ENCODE measurements around the gene ITPK1. TPM values are rescaled to one million over a fixed set of nuclear protein-coding genes. Genes with fewer than 3 reads are reported as not detected.
A peak's percentile ranks its signal among the peaks of the same experiment; 100 is the strongest.

Gene ITPK1
- total RNA-seq, 4 donors from 2014 or later: 64.8 to 235 (median 128) TPM

GRCh38 chr14:93015505-93015904 is 100.2 kb downstream of the ITPK1 start:
- H3K36me3 ChIP-seq: no peaks in the 10 kb centered on the region
- intact Hi-C loops (cut with DNase I; ENCODE audit: low total_unique reads): no loop called here
- peaks cover 31 to 53% (median 43%) of the 10 kb centered on the region in 4 donors for H3K4me1 ChIP-seq
- in situ Hi-C loops (cut with MboI; ENCODE audit: low pct_ligation_motif_present in 1 of 4, low pct_unique_long_range_greater_than_20kb in 1 of 4, low sequenced_read_pairs in 3 of 4): no loop called here
- H3K4me3 ChIP-seq: no peak overlapping the region
- WGBS, 2 donors (ENCODE audit: low coverage in 1 of 2): 89% methylated on average over 15 of the region's 15 CpGs; no CpG with 5 or more reads in 1 of the 2 donors
- no peak for DNase-seq
- no peak overlapping the region for H3K27ac ChIP-seq
- TF ChIP-seq POLR2AphosphoS5 (IDR thresholded peaks at IDR 0.05) (no peak), EP300 (IDR thresholded peaks at IDR 0.05; ENCODE audit: low read depth) (no peak), CTCF (IDR thresholded peaks at IDR 0.05) (no peak), POLR2A (IDR thresholded peaks at IDR 0.05) (no peak)
- no peaks in the 10 kb centered on the region for H3K9me3 ChIP-seq
- no peaks in the 10 kb centered on the region for H3K27me3 ChIP-seq

- DNase-seq: no peak
- Histone ChIP-seq H3K36me3 (no peaks in the 10 kb centered on the region), H3K9me3 (no peaks in the 10 kb centered on the region), H3K4me1 (peaks cover 31 to 53% (median 44%) of the 10 kb centered on the region in 4 donors), H3K27ac (no peak overlapping the region), H3K27me3 (no peaks in the 10 kb centered on the region), H3K4me3 (no peak overlapping the region)
- WGBS, 2 donors (ENCODE audit: low coverage in 1 of 2): 88% methylated on average over 5 of the region's 5 CpGs; no CpG with 5 or more reads in 1 of the 2 donors
- intact Hi-C loops (cut with DNase I; ENCODE audit: low total_unique reads): no loop called here
- TF ChIP-seq POLR2A (IDR thresholded peaks at IDR 0.05) (no peak), CTCF (IDR thresholded peaks at IDR 0.05) (no peak), EP300 (IDR thresholded peaks at IDR 0.05; ENCODE audit: low read depth) (no peak), POLR2AphosphoS5 (IDR thresholded peaks at IDR 0.05) (no peak)
- in situ Hi-C loops (cut with MboI; ENCODE audit: low pct_ligation_motif_present in 1 of 4, low pct_unique_long_range_greater_than_20kb in 1 of 4, low sequenced_read_pairs in 3 of 4): no loop called here
These were observed 100.7 kb downstream of the ITPK1 start for GRCh38 chr14:93015064-93015463.

GRCh38 chr14:93014058-93015023 is 101.4 kb downstream of the ITPK1 start:
- H3K36me3 ChIP-seq: no peaks in the 10 kb centered on the region
- TF ChIP-seq POLR2A (IDR thresholded peaks at IDR 0.05) (no peak), EP300 (IDR thresholded peaks at IDR 0.05; ENCODE audit: low read depth) (no peak), POLR2AphosphoS5 (IDR thresholded peaks at IDR 0.05) (no peak), CTCF (IDR thresholded peaks at IDR 0.05) (no peak)
- peak overlapping the region in 1 of 4 donors; percentile 29 for H3K27ac ChIP-seq
- in situ Hi-C loops (cut with MboI; ENCODE audit: low pct_ligation_motif_present in 1 of 4, low pct_unique_long_range_greater_than_20kb in 1 of 4, low sequenced_read_pairs in 3 of 4): no loop called here
- no peak for DNase-seq
- intact Hi-C loops (cut with DNase I; ENCODE audit: low total_unique reads): no loop called here
- peaks cover 28 to 49% (median 40%) of the 10 kb centered on the region in 4 donors for H3K4me1 ChIP-seq
- WGBS, 2 donors (ENCODE audit: low coverage in 1 of 2): 94% methylated on average over 20 of the region's 20 CpGs; no CpG with 5 or more reads in 1 of the 2 donors
- no peak overlapping the region for H3K4me3 ChIP-seq
- H3K9me3 ChIP-seq: no peaks in the 10 kb centered on the region
- no peaks in the 10 kb centered on the region for H3K27me3 ChIP-seq

GRCh38 chr14:93012951-93013719 is 102.6 kb downstream of the ITPK1 start:
- Histone ChIP-seq H3K4me1 (peaks cover 22 to 46% (median 38%) of the 10 kb centered on the region in 4 donors), H3K4me3 (no peak overlapping the region), H3K27ac (peak overlapping the region in 3 of 4 donors; percentile 29 to 48 (median 46)), H3K36me3 (no peaks in the 10 kb centered on the region), H3K27me3 (no peaks in the 10 kb centered on the region), H3K9me3 (no peaks in the 10 kb centered on the region)
- 72% methylated on average over 6 of the region's 10 CpGs; no CpG with 5 or more reads in 1 of the 2 donors for WGBS, 2 donors (ENCODE audit: low coverage in 1 of 2)
- DNase-seq: no peak
- intact Hi-C loops (cut with DNase I; ENCODE audit: low total_unique reads) (no loop called here), in situ Hi-C loops (cut with MboI; ENCODE audit: low pct_ligation_motif_present in 1 of 4, low pct_unique_long_range_greater_than_20kb in 1 of 4, low sequenced_read_pairs in 3 of 4) (no loop called here)
- TF ChIP-seq POLR2A (IDR thresholded peaks at IDR 0.05) (no peak), EP300 (IDR thresholded peaks at IDR 0.05; ENCODE audit: low read depth) (no peak), POLR2AphosphoS5 (IDR thresholded peaks at IDR 0.05) (no peak), CTCF (IDR thresholded peaks at IDR 0.05) (no peak)

Measured in transverse colon (tissue), 4 donors.